Activated CD4-positive, alpha-beta memory T cell treated with anti-CD3 and anti-CD28 coated beads for 36 hours (primary cell): ENCODE measurements around the gene PDGFA. TPM values are rescaled to one million over a fixed set of nuclear protein-coding genes. Genes with fewer than 3 reads are reported as not detected.

Source experiments
- CTCF ChIA-PET: fragments of 350-600 bp; sonication (Branson Sonifier 250); formaldehyde crosslinking; loops from one replicate; lab custom pipeline; 2021; ENCODE audit warnings: antibody characterized with exemption, inconsistent platforms; lab: Charles Lee
- POLR2A ChIA-PET: fragments of 350-600 bp; sonication (Branson Sonifier 250); formaldehyde crosslinking; loops from one replicate; lab custom pipeline; 2021; ENCODE audit warnings: antibody characterized with exemption; lab: Charles Lee
- DNase-seq: peaks from one replicate; pipeline ENCODE4 v3.0.0-alpha.2; 2020
- H3K27ac Mint-ChIP-seq: one replicate; pipeline ENCODE4 v1.8.0; 2021; ENCODE audit warnings: mixed read lengths
- H3K27me3 Mint-ChIP-seq: one replicate; pipeline ENCODE4 v1.8.0; 2021; ENCODE audit warnings: mixed read lengths
- H3K36me3 Mint-ChIP-seq: one replicate; pipeline ENCODE4 v1.8.0; 2021; ENCODE audit warnings: mixed read lengths
- H3K4me1 Mint-ChIP-seq: one replicate; pipeline ENCODE4 v1.8.0; 2021; ENCODE audit warnings: low read depth, mixed read lengths
- H3K4me3 Mint-ChIP-seq: one replicate; pipeline ENCODE4 v1.8.0; 2021; ENCODE audit warnings: mild to moderate bottlenecking, mixed read lengths
- H3K9me3 Mint-ChIP-seq: one replicate; pipeline ENCODE4 v1.8.0; 2021; ENCODE audit warnings: mixed read lengths
- intact Hi-C: fragments of 100-400 bp; cut with micrococcal nuclease; formaldehyde crosslinking; loops from one replicate; pipeline ENCODE4 v1.15.1; 2023
- total RNA-seq, 2 experiments: library from RNA; stranded (reverse); gene quantifications; one replicate each; pipeline ENCODE4 v1.2.3, GENCODE V29; 2021

Gene PDGFA
- total RNA-seq, 2 experiments from 2014 or later: 6.3 to 6.9 TPM

- Mint-ChIP-seq H3K4me1 (peaks cover 3% of the 10 kb centered on the region), H3K9me3 (no peaks in the 10 kb centered on the region), H3K4me3 (no peak overlapping the region), H3K27ac (no peak overlapping the region), H3K27me3 (no peaks in the 10 kb centered on the region), H3K36me3 (no peaks in the 10 kb centered on the region)
- intact Hi-C loops: no loop called here
- POLR2A ChIA-PET: no interaction called here
- DNase-seq: no peak
- CTCF ChIA-PET: no interaction called here
Observed at GRCh38 chr7:538764-539685, 19.4 kb upstream of the PDGFA start.

GRCh38 chr7:537911-538634 lies 18.4 kb upstream of the PDGFA start:
- Mint-ChIP-seq H3K9me3 (no peaks in the 10 kb centered on the region), H3K4me1 (peaks cover 3% of the 10 kb centered on the region), H3K4me3 (no peak overlapping the region), H3K36me3 (no peaks in the 10 kb centered on the region), H3K27me3 (no peaks in the 10 kb centered on the region), H3K27ac (no peak overlapping the region)
- POLR2A ChIA-PET: no interaction called here
- DNase-seq: no peak
- CTCF ChIA-PET: no interaction called here
- intact Hi-C loops: no loop called here

DNA sequence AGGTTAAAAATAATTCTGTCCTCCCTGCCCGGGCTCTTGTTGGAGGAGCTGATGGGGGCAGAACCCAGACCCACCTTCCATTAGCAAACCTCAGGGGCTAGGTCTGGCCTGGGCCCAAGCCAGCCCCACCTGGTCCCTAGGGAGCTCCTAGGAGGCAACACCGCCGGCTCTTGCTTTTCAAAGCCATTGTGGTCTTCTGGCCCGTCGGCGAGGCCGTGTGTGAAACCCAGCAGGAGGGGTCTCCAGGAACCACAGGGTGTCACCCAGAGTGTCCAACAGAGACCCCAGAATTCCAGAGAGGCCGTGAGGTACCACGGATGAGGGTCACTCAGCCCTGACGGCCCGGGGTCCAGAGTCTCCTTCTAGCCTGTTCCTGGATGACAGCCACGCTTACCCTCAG lies 16.6 kb upstream of the PDGFA start:
- Mint-ChIP-seq H3K27ac (no peak overlapping the region), H3K9me3 (no peaks in the 10 kb centered on the region)
- POLR2A ChIA-PET: no interaction called here

DNA sequence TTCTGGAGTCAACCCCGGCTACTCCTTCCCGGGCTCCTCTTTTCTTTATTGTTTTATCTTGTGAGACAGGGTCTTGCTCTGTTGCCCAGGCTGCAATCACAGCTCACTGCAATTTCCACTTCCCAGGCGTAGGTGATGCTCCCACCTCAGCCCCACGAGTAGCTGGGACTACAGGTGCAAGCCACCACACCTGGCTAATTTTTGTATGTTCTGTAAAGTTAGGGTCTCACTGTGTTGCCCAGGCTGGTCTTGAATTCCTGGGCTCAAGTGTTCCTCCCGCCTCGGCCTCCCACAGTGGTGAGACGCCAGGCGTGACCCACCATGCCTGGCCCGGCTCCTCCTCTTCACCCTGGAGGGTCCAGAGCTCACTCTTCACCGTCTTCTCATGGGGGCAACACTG lies 15.3 kb upstream of the PDGFA start:
- intact Hi-C loops: no loop called here
- ChIA-PET POLR2A (no interaction called here), CTCF (interaction anchor here (0.6 kb wide), 1 partner anchor 202 kb away, joined by 3 read pairs; no protein-coding TSS in a partner anchor)
- H3K4me1 Mint-ChIP-seq: peaks cover 2% of the 10 kb centered on the region
- H3K9me3 Mint-ChIP-seq: no peaks in the 10 kb centered on the region
- H3K27ac Mint-ChIP-seq: no peak overlapping the region
- no peaks in the 10 kb centered on the region for H3K36me3 Mint-ChIP-seq
- peaks cover 6% of the 10 kb centered on the region for H3K27me3 Mint-ChIP-seq
- DNase-seq: no peak
- H3K4me3 Mint-ChIP-seq: no peak overlapping the region

More for the DNA sequence above, 16.6 kb upstream of the PDGFA start:
- H3K36me3 Mint-ChIP-seq: no peaks in the 10 kb centered on the region
- no peak overlapping the region for H3K4me3 Mint-ChIP-seq
- DNase-seq: no peak
- intact Hi-C loops: no loop called here
- CTCF ChIA-PET: no interaction called here
- peaks cover under 1% of the 10 kb centered on the region for H3K4me1 Mint-ChIP-seq
- H3K27me3 Mint-ChIP-seq: peaks cover 3% of the 10 kb centered on the region

GRCh38 chr7:534075-534474 lies 14.4 kb upstream of the PDGFA start:
- Mint-ChIP-seq H3K9me3 (no peaks in the 10 kb centered on the region), H3K4me3 (no peak overlapping the region), H3K27ac (no peak overlapping the region), H3K36me3 (no peaks in the 10 kb centered on the region), H3K4me1 (peaks cover 2% of the 10 kb centered on the region), H3K27me3 (peaks cover 6% of the 10 kb centered on the region)
- intact Hi-C loops: no loop called here
- ChIA-PET POLR2A (no interaction called here), CTCF (no interaction called here)
- no peak for DNase-seq

DNA sequence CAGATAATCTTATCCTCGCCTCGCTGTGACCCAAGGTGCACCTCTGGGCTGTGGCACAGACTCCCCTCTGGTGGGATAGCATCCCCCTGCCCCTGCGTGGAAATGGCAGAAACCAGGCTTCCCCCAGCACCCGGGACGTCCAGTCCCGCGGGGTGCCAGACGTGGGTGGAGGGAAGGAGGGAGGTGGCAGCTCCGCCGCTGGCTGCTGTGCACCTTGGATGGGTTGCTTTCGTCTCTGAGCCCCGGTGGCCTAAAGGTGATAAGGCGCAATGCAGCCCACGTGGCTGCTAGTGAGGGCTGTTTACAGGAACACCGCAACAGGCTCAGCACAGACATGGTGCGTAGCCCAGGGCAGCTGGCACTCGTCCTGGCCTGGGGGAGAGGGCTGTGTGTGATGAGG lies 13.6 kb upstream of the PDGFA start:
- CTCF ChIA-PET: no interaction called here
- Mint-ChIP-seq H3K27ac (no peak overlapping the region), H3K4me3 (no peak overlapping the region), H3K9me3 (no peaks in the 10 kb centered on the region), H3K36me3 (no peaks in the 10 kb centered on the region), H3K27me3 (peaks cover 6% of the 10 kb centered on the region), H3K4me1 (peaks cover 2% of the 10 kb centered on the region)
- POLR2A ChIA-PET: no interaction called here
- DNase-seq: no peak
- intact Hi-C loops: no loop called here

- peaks cover 2% of the 10 kb centered on the region for H3K4me1 Mint-ChIP-seq
- no peak overlapping the region for H3K4me3 Mint-ChIP-seq
- H3K27me3 Mint-ChIP-seq: peaks cover 6% of the 10 kb centered on the region
- no peak overlapping the region for H3K27ac Mint-ChIP-seq
- ChIA-PET POLR2A (no interaction called here), CTCF (no interaction called here)
- no peak for DNase-seq
- intact Hi-C loops: no loop called here
- no peaks in the 10 kb centered on the region for H3K36me3 Mint-ChIP-seq
- H3K9me3 Mint-ChIP-seq: no peaks in the 10 kb centered on the region
Observed at GRCh38 chr7:532379-533143, 12.9 kb upstream of the PDGFA start.

- POLR2A ChIA-PET: no interaction called here
- H3K9me3 Mint-ChIP-seq: no peaks in the 10 kb centered on the region
- CTCF ChIA-PET: no interaction called here
- intact Hi-C loops: no loop called here
- H3K36me3 Mint-ChIP-seq: no peaks in the 10 kb centered on the region
- peaks cover 2% of the 10 kb centered on the region for H3K4me1 Mint-ChIP-seq
- DNase-seq: no peak
- peaks cover 6% of the 10 kb centered on the region for H3K27me3 Mint-ChIP-seq
- no peak overlapping the region for H3K4me3 Mint-ChIP-seq
- H3K27ac Mint-ChIP-seq: no peak overlapping the region
Observed at GRCh38 chr7:531777-532176, 12.1 kb upstream of the PDGFA start.

DNA sequence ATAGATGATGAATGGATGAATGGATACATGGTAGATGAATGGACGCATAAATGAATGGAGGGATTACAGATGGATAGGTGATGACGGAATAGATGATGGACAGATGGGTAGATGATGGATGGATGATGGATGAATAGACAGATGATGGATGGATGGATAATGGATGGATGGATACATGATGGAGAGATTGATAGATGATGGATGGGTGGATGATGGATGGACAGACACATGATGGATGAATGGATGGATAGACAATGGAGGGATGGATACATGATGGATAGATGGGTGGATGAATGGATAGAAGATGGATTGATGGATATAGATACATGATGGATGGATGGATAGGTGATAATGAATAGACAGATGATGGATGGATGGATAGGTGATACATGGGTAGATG lies 8.8 kb upstream of the PDGFA start:
- Mint-ChIP-seq H3K9me3 (no peaks in the 10 kb centered on the region), H3K36me3 (no peaks in the 10 kb centered on the region), H3K4me3 (no peak overlapping the region), H3K27me3 (peaks cover 19% of the 10 kb centered on the region), H3K27ac (no peak overlapping the region), H3K4me1 (peaks cover 2% of the 10 kb centered on the region)
- CTCF ChIA-PET: no interaction called here
- DNase-seq: no peak
- POLR2A ChIA-PET: no interaction called here
- intact Hi-C loops: no loop called here

DNA sequence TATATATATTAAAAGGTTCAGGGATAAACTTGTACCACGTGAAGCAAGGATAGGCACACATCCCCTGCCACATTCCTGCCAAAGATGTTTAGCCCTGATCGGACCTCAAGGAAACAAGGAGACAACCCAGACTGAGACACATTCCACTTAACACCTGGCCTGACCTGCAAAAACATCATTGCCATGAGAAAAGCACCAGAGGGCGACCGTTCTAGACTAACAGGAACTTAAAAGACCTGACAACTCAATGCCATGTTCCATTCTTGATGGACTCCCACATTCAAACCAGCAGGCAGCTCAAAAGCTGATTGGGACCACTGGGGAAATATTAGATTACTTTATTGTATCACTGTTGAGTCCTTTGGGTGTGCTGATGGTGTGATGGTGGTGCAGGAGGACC lies 8.1 kb upstream of the PDGFA start:
- H3K4me1 Mint-ChIP-seq: peaks cover 2% of the 10 kb centered on the region
- H3K4me3 Mint-ChIP-seq: no peak overlapping the region
- no peaks in the 10 kb centered on the region for H3K36me3 Mint-ChIP-seq
- ChIA-PET CTCF (no interaction called here), POLR2A (no interaction called here)
- H3K27me3 Mint-ChIP-seq: peaks cover 20% of the 10 kb centered on the region
- no peaks in the 10 kb centered on the region for H3K9me3 Mint-ChIP-seq
- no peak for DNase-seq
- intact Hi-C loops: no loop called here
- H3K27ac Mint-ChIP-seq: no peak overlapping the region

DNA sequence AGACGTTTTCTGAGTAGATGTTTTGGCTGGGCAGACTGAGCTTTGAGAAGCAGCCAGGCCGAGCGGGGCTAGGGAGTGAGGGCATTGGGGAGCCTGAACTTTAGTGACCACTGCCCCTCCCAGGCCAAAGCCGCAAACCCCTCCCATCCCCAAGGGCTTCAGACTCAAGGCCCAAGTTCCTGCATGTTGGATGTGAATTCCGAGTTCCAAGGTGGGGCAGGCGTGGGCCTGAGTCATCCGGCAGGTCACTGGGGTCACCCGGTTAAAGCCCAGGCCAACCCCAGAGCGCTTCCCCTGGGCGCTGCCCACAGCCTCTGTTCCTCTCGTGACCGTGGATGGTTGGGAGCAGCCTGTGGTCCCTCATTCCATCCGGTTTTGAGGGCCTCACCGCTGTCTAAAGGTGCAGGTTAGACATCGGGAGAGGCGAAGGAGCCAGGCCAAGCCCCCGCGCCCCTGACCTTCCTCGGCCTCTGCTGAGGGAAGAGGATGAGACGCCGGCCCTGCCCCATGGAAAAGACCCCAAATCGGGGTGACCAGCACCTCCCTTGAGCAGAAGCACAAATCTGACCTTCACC lies 6.9 kb upstream of the PDGFA start:
- DNase-seq: no peak
- ChIA-PET CTCF (no interaction called here), POLR2A (no interaction called here)
- Mint-ChIP-seq H3K27ac (no peak overlapping the region), H3K36me3 (no peaks in the 10 kb centered on the region), H3K27me3 (peaks cover 21% of the 10 kb centered on the region), H3K4me1 (peaks cover 2% of the 10 kb centered on the region), H3K4me3 (no peak overlapping the region), H3K9me3 (no peaks in the 10 kb centered on the region)
- intact Hi-C loops: no loop called here

GRCh38 chr7:525740-526139 lies 6.1 kb upstream of the PDGFA start:
- Mint-ChIP-seq H3K9me3 (no peaks in the 10 kb centered on the region), H3K4me1 (peaks cover 4% of the 10 kb centered on the region), H3K4me3 (no peak overlapping the region), H3K27me3 (peaks cover 29% of the 10 kb centered on the region), H3K27ac (no peak overlapping the region), H3K36me3 (no peaks in the 10 kb centered on the region)
- ChIA-PET POLR2A (no interaction called here), CTCF (no interaction called here)
- intact Hi-C loops: no loop called here
- no peak for DNase-seq
